RWPE2 (cell line): ENCODE results near the gene ERO1B.
"Not testable (repeated sequence)": the region's sequence is repeated elsewhere in the genome, so short reads cannot be mapped to it uniquely, and the experiment has no call there.

Experiments
- ATAC-seq: fragments of 200-7000 bp; cut with Tn5 transposase; 3 replicates; pipeline ENCODE4 v1.9.1; 2021; ENCODE audit warnings: low read depth
- DNase-seq: peaks from one replicate; pipeline ENCODE4 v3.0.0-alpha.2; 2020; ENCODE audit warnings: low spot score
- H3K27ac ChIP-seq: fragments of 450-650 bp; 2 replicates; pipeline ENCODE4 v1.5.1; 2017; ENCODE audit warnings: mild to moderate bottlenecking; ENCODE audit not compliant: poor library complexity, severe bottlenecking
- H3K27me3 ChIP-seq: fragments of 250-450 bp; sonication (Bioruptor Pico); 2 replicates; pipeline ENCODE4 v1.5.1; 2021; ENCODE audit warnings: mild to moderate bottlenecking, moderate library complexity; ENCODE audit not compliant: insufficient read depth, poor library complexity, severe bottlenecking
- H3K36me3 ChIP-seq: fragments of 250-450 bp; sonication (Bioruptor Pico); 2 replicates; pipeline ENCODE4 v1.5.1; 2020; ENCODE audit warnings: low read depth, mild to moderate bottlenecking, moderate library complexity
- H3K4me1 ChIP-seq: fragments of 250-450 bp; sonication (Bioruptor Pico); 2 replicates; pipeline ENCODE4 v1.5.1; 2021; ENCODE audit warnings: mild to moderate bottlenecking, moderate library complexity; ENCODE audit not compliant: insufficient read depth, poor library complexity, severe bottlenecking
- H3K4me3 ChIP-seq: fragments of 250-450 bp; sonication (Bioruptor Pico); 2 replicates; pipeline ENCODE4 v1.5.1; 2021; ENCODE audit warnings: mild to moderate bottlenecking, moderate library complexity; ENCODE audit not compliant: severe bottlenecking
- H3K9me3 ChIP-seq: fragments of 250-450 bp; sonication (Bioruptor Pico); 2 replicates; pipeline ENCODE4 v1.5.1; 2021; ENCODE audit warnings: mild to moderate bottlenecking, moderate library complexity; ENCODE audit not compliant: severe bottlenecking
- TF ChIP-seq, protein P1 (sequence below): fragments of 450-650 bp; IDR thresholded peaks from one replicate; pipeline ENCODE4 v1.5.1; 2017; ENCODE audit warnings: mild to moderate bottlenecking, moderate library complexity; ENCODE audit not compliant: poor library complexity, severe bottlenecking

The ERO1B gene

DNA sequence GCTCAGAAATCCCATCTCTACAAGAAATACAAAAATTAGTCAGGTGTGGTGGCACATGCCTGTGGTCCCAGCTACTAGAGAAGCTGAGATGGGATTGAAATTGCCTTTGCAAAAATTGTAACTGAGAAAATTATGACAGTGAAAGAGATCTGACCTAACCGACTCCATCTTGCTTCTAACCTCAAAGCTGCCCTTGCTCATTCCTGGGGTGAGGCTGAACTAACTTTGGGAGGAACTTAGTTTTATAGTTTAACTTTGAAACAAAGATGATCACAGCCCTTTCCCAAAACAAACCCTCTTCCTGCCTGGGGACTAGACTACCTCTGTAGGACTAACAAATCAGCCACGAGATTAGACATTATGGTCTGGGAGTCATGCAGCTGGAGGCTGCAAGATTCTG is 33.8 kb upstream of the ERO1B start:
- Histone ChIP-seq H3K4me3 (no peak overlapping the region), H3K9me3 (no peaks in the 10 kb centered on the region), H3K4me1 (no peaks in the 10 kb centered on the region), H3K36me3 (no peaks in the 10 kb centered on the region), H3K27me3 (no peaks in the 10 kb centered on the region), H3K27ac (no peak overlapping the region)
- DNase-seq = no peak
- ATAC-seq = no peak
- TF ChIP-seq, protein P1, sequence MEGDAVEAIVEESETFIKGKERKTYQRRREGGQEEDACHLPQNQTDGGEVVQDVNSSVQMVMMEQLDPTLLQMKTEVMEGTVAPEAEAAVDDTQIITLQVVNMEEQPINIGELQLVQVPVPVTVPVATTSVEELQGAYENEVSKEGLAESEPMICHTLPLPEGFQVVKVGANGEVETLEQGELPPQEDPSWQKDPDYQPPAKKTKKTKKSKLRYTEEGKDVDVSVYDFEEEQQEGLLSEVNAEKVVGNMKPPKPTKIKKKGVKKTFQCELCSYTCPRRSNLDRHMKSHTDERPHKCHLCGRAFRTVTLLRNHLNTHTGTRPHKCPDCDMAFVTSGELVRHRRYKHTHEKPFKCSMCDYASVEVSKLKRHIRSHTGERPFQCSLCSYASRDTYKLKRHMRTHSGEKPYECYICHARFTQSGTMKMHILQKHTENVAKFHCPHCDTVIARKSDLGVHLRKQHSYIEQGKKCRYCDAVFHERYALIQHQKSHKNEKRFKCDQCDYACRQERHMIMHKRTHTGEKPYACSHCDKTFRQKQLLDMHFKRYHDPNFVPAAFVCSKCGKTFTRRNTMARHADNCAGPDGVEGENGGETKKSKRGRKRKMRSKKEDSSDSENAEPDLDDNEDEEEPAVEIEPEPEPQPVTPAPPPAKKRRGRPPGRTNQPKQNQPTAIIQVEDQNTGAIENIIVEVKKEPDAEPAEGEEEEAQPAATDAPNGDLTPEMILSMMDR = no peak

- H3K4me3 ChIP-seq = no peak overlapping the region
- H3K4me1 ChIP-seq = no peaks in the 10 kb centered on the region
- H3K36me3 ChIP-seq = no peaks in the 10 kb centered on the region
- TF ChIP-seq, protein P1 = no peak
- H3K27me3 ChIP-seq = no peaks in the 10 kb centered on the region
- H3K9me3 ChIP-seq = no peaks in the 10 kb centered on the region
- H3K27ac ChIP-seq = no peak overlapping the region
- ATAC-seq (no peak), DNase-seq (no peak)
Observed at GRCh38 chr1:236315092-236315491, 33.3 kb upstream of the ERO1B start.

GRCh38 chr1:236314050-236314449 is 32.3 kb upstream of the ERO1B start:
- not testable (repeated sequence) for H3K9me3 ChIP-seq, H3K4me1 ChIP-seq, ATAC-seq, H3K27ac ChIP-seq, DNase-seq, H3K4me3 ChIP-seq, H3K36me3 ChIP-seq, H3K27me3 ChIP-seq

DNA sequence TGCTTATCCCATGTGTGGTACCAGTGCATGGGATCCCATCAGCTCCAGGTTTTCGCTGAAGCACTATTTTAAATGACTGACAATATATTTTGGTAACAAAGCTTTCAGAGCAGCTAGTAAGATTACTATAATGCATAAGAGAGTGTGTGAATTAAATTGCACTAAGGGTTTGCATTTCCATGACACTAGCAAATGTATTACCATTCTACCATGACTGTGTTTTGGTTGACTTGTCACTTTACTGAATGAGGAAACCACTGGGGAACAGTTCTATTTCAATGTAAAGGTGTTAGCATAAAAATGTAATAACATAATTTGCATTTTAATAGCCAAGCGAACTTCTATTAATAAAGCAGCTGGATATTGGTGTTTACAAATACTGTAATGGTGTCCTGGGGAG is 31.7 kb upstream of the ERO1B start:
- ATAC-seq (no peak), DNase-seq (no peak)
- Histone ChIP-seq H3K4me3 (no peak overlapping the region), H3K9me3 (no peaks in the 10 kb centered on the region), H3K36me3 (no peaks in the 10 kb centered on the region), H3K27ac (no peak overlapping the region), H3K27me3 (no peaks in the 10 kb centered on the region), H3K4me1 (no peaks in the 10 kb centered on the region)
- TF ChIP-seq, protein P1 = no peak

- TF ChIP-seq, protein P1 = no peak
- Histone ChIP-seq H3K9me3 (no peaks in the 10 kb centered on the region), H3K27me3 (no peaks in the 10 kb centered on the region), H3K36me3 (no peaks in the 10 kb centered on the region), H3K4me1 (no peaks in the 10 kb centered on the region), H3K4me3 (no peak overlapping the region), H3K27ac (no peak overlapping the region)
- DNase-seq = no peak
- ATAC-seq = no peak
Observed at GRCh38 chr1:236311040-236311439, 29.3 kb upstream of the ERO1B start.
